Measurements from ENCODE around the gene ACTRT3. TPM values are rescaled to one million over a fixed set of nuclear protein-coding genes. Genes with fewer than 3 reads are reported as not detected.
"Not testable (repeated sequence)": the region's sequence is repeated elsewhere in the genome, so short reads cannot be mapped to it uniquely, and the experiment has no call there.

The ACTRT3 gene
- total RNA-seq, 1 experiment from 2014 or later: not detected

- DNase-seq (ENCODE audit: low spot score): peak; percentile 93
Measured at GRCh38 chr3:169772897-169773816, 3.8 kb upstream of the ACTRT3 start, which contains the start of gene MYNN. MYNN (plus strand) TSS chr3:169773396; CDS start chr3:169774296, 900 bp downstream.

GRCh38 chr3:169772305-169772896 lies 3.0 kb upstream of the ACTRT3 start:
- DNase-seq (ENCODE audit: low spot score): peak; percentile 89

GRCh38 chr3:169771497-169772304 lies 2.3 kb upstream of the ACTRT3 start:
- DNase-seq (ENCODE audit: low spot score): peak; percentile 81

GRCh38 chr3:169764882-169765612 lies 4.3 kb downstream of the ACTRT3 start, which contains the start of gene TERC:
TERC (minus strand) TSS chr3:169765060.
- peak; percentile 71 for DNase-seq (ENCODE audit: low spot score)

- DNase-seq (ENCODE audit: low spot score): no peak
Measured at GRCh38 chr3:169764312-169764881, 5.0 kb downstream of the ACTRT3 start.

- DNase-seq (ENCODE audit: low spot score): peak; percentile 73
Measured at GRCh38 chr3:169760479-169760878, 8.9 kb downstream of the ACTRT3 start.

GRCh38 chr3:169759256-169759655 lies 10.1 kb downstream of the ACTRT3 start:
- DNase-seq (ENCODE audit: low spot score): no peak

GRCh38 chr3:169758359-169758994 lies 10.9 kb downstream of the ACTRT3 start:
- no peak for DNase-seq (ENCODE audit: low spot score)

- no peak for DNase-seq (ENCODE audit: low spot score)
Measured at GRCh38 chr3:169755488-169755887, 13.9 kb downstream of the ACTRT3 start.

- no peak for DNase-seq (ENCODE audit: low spot score)
Measured at GRCh38 chr3:169754711-169755110, 14.7 kb downstream of the ACTRT3 start.

GRCh38 chr3:169751875-169752274 lies 17.5 kb downstream of the ACTRT3 start:
- no peak for DNase-seq (ENCODE audit: low spot score)

GRCh38 chr3:169750665-169751064 lies 18.7 kb downstream of the ACTRT3 start:
- no peak for DNase-seq (ENCODE audit: low spot score)

- no peak for DNase-seq (ENCODE audit: low spot score)
Measured at GRCh38 chr3:169748670-169749069, 20.7 kb downstream of the ACTRT3 start.

- no peak for DNase-seq (ENCODE audit: low spot score)
Measured at GRCh38 chr3:169746924-169747323, 22.4 kb downstream of the ACTRT3 start.

- DNase-seq (ENCODE audit: low spot score): peak; percentile 37
Measured at GRCh38 chr3:169744366-169745054, 24.9 kb downstream of the ACTRT3 start.

- no peak for DNase-seq (ENCODE audit: low spot score)
Measured at GRCh38 chr3:169739067-169739466, 30.3 kb downstream of the ACTRT3 start.

- DNase-seq (ENCODE audit: low spot score): not testable (repeated sequence)
Measured at GRCh38 chr3:169731857-169732256, 37.5 kb downstream of the ACTRT3 start.

- no peak for DNase-seq (ENCODE audit: low spot score)
Measured at GRCh38 chr3:169722724-169723123, 46.6 kb downstream of the ACTRT3 start.

- DNase-seq (ENCODE audit: low spot score): not testable (repeated sequence)
Measured at GRCh38 chr3:169718415-169718814, 50.9 kb downstream of the ACTRT3 start.

Measured in H4 (cell line).